ENCODE results near the gene PCDH12.

The PCDH12 gene

GRCh38 chr5:141958113-141958512, at the start of gene PCDH12:
PCDH12 (minus strand) TSS chr5:141958202; CDS start chr5:141957851, 351 bp downstream.
- no peak for DNase-seq (ENCODE audit: low spot score)

- DNase-seq (ENCODE audit: low spot score): no peak
These were observed 49.2 kb upstream of the PCDH12 start for GRCh38 chr5:142007237-142007544.

GRCh38 chr5:142006363-142007236, 48.6 kb upstream of the PCDH12 start:
- DNase-seq (ENCODE audit: low spot score): no peak

GRCh38 chr5:142003266-142003800, 45.3 kb upstream of the PCDH12 start:
- DNase-seq (ENCODE audit: low spot score): no peak

GRCh38 chr5:142000704-142001484, 42.9 kb upstream of the PCDH12 start:
- peak; percentile 47 for DNase-seq (ENCODE audit: low spot score)

- no peak for DNase-seq (ENCODE audit: low spot score)
These were observed 42.2 kb upstream of the PCDH12 start for GRCh38 chr5:142000173-142000572.

GRCh38 chr5:141997358-141997960, 39.5 kb upstream of the PCDH12 start:
- no peak for DNase-seq (ENCODE audit: low spot score)

- no peak for DNase-seq (ENCODE audit: low spot score)
These were observed 37.7 kb upstream of the PCDH12 start for GRCh38 chr5:141995656-141996055.

GRCh38 chr5:141994511-141995136, 36.6 kb upstream of the PCDH12 start:
- DNase-seq (ENCODE audit: low spot score): no peak

GRCh38 chr5:141992349-141992963, 34.5 kb upstream of the PCDH12 start:
- DNase-seq (ENCODE audit: low spot score): peak; percentile 46

GRCh38 chr5:141989720-141990119, 31.7 kb upstream of the PCDH12 start:
- DNase-seq (ENCODE audit: low spot score): no peak

GRCh38 chr5:141986072-141986471, 28.1 kb upstream of the PCDH12 start:
- DNase-seq (ENCODE audit: low spot score): no peak

GRCh38 chr5:141982626-141983025, 24.6 kb upstream of the PCDH12 start:
- DNase-seq (ENCODE audit: low spot score): no peak

- no peak for DNase-seq (ENCODE audit: low spot score)
These were observed 20.4 kb upstream of the PCDH12 start for GRCh38 chr5:141978389-141978788.

- DNase-seq (ENCODE audit: low spot score): no peak
These were observed 18.2 kb upstream of the PCDH12 start for GRCh38 chr5:141976176-141976575.

GRCh38 chr5:141973871-141974595, 16.0 kb upstream of the PCDH12 start:
- DNase-seq (ENCODE audit: low spot score): no peak

- no peak for DNase-seq (ENCODE audit: low spot score)
These were observed 12.1 kb upstream of the PCDH12 start for GRCh38 chr5:141969783-141970771.

- peak; percentile 96 for DNase-seq (ENCODE audit: low spot score)
These were observed 11.1 kb upstream of the PCDH12 start, which contains the start of gene RNF14 for GRCh38 chr5:141968914-141969608. RNF14 (plus strand) TSS chr5:141969105; CDS start chr5:141973589, 4,484 bp downstream.

GRCh38 chr5:141966963-141967333, 8.9 kb upstream of the PCDH12 start:
- no peak for DNase-seq (ENCODE audit: low spot score)

Measured in D341Med (cell line).